Prostate gland (tissue), 2 donors: ENCODE measurements around the gene PIP5K1B. TPM values are rescaled to one million over a fixed set of nuclear protein-coding genes. Genes with fewer than 3 reads are reported as not detected.
A peak's percentile ranks its signal among the peaks of the same experiment; 100 is the strongest.

ENCODE experiments used
- DNase-seq: peaks from one replicate; pipeline ENCODE4 v3.0.0-alpha.2; 2019; ENCODE audit warnings: low spot score
- H3K27ac ChIP-seq, 2 donors: fragments of 200-600 bp; sonication (generic); 2 replicates each; pipeline ENCODE4 v1.5.1; 2017 to 2019
- H3K27me3 ChIP-seq: fragments of 200-600 bp; sonication (generic); replicated peaks from 2 replicates; pipeline ENCODE4 v1.5.1; 2019; ENCODE audit not compliant: insufficient read depth
- H3K36me3 ChIP-seq, 2 donors: fragments of 200-600 bp; sonication (generic); 1 replicate in 1 of 2; 2 replicates in 1 of 2; pipeline versions ENCODE4 v1.5.1 to v1.8.1; 2017 to 2019
- H3K4me1 ChIP-seq: fragments of 200-600 bp; sonication (generic); replicated peaks from 2 replicates; pipeline ENCODE4 v1.5.1; 2019
- H3K4me3 ChIP-seq, 2 donors: fragments of 200-600 bp; sonication (generic); 2 replicates each; pipeline ENCODE4 v1.5.1; 2017 to 2019
- H3K9me3 ChIP-seq: fragments of 200-600 bp; sonication (generic); 2 replicates; pipeline ENCODE4 v1.5.1; 2017
- CTCF ChIP-seq, 4 experiments: fragments of 200-600 bp in 2 of 4; fragments of 450-650 bp in 2 of 4; sonication (generic) in 2 of 4; IDR thresholded peaks; 1 replicate in 3 of 4; 2 replicates in 1 of 4; pipeline ENCODE4 v1.5.1; 2016 to 2019; ENCODE audit warnings: antibody characterized with exemption in 4 of 4, mild to moderate bottlenecking in 2 of 4, moderate library complexity in 2 of 4
- POLR2A ChIP-seq: fragments of 450-650 bp; IDR thresholded peaks from one replicate; pipeline ENCODE4 v1.6.1; 2016; ENCODE audit warnings: antibody characterized with exemption, mild to moderate bottlenecking
- POLR2AphosphoS5 ChIP-seq: sonication (generic); formaldehyde crosslinking; IDR thresholded peaks from one replicate; pipeline ENCODE4 v1.6.1; 2017; ENCODE audit warnings: antibody characterized with exemption
- WGBS: methylation state at CpG from one replicate; pipeline ENCODE4 v1.1.5; 2018; 5-methylcytosine and 5-hydroxymethylcytosine counted together
- intact Hi-C: fragments of 100-400 bp; cut with DNase I; formaldehyde crosslinking; loops from one replicate; pipeline ENCODE4 v1.14.2; 2022
- total RNA-seq, 2 donors: library from RNA; depleted of rRNA; stranded (reverse); fragments of >200 nt; gene quantifications; one replicate each; pipeline ENCODE4 v1.1.0, GENCODE V29; 2016

The PIP5K1B gene
- total RNA-seq, 2 donors from 2014 or later, result 1.6 to 38.3 TPM

- TF ChIP-seq CTCF (IDR thresholded peaks at IDR 0.05) (no peak), POLR2A (no peak), POLR2AphosphoS5 (no peak)
- H3K27ac ChIP-seq, result no peak overlapping the region
- H3K27me3 ChIP-seq, result no peaks in the 10 kb centered on the region
- H3K4me1 ChIP-seq, result no peaks in the 10 kb centered on the region
- H3K36me3 ChIP-seq, result no peaks in the 10 kb centered on the region
- WGBS, result 70% methylated on average over 5 of the region's 5 CpGs
- intact Hi-C loops, result no loop called here
- H3K9me3 ChIP-seq, result no peaks in the 10 kb centered on the region
- DNase-seq, result no peak
- no peak overlapping the region for H3K4me3 ChIP-seq
Measured at GRCh38 chr9:68897577-68898145, 192.6 kb downstream of the PIP5K1B start.

DNA sequence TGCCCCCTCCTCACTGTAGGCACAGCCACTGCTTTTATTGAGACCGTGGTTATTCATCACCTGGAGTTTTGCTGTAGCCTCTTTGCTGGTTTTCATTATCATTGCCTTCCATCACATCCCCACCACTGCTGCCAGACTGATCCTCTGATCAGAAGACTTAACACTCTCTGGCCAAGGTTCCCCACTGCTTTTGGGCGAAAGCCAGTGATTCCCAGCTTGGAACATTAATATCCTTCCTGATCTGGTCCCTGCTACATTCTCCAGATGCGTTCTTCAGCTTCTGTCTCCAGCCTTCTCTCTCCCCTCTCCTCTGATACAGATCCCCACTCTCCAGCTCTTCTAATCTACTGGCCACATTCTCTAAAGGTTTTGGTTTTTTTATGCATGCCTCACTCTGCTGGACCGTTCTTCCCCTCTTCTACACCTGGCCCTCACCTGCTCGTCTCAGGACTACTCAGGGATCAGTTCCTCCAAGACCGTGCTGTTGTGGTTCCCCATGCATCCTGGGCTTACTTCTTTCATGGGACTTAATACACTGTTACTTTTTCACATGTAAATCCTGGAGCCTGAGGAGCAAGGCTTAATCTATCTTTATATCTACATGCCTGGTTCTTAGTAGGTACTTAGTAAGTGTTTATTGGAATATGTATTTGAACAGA lies 193.9 kb downstream of the PIP5K1B start:
- intact Hi-C loops, result no loop called here
- no peak for DNase-seq
- H3K27me3 ChIP-seq, result no peaks in the 10 kb centered on the region
- 70% methylated on average over 6 of the region's 6 CpGs for WGBS
- H3K27ac ChIP-seq, result no peak overlapping the region
- H3K9me3 ChIP-seq, result no peaks in the 10 kb centered on the region
- no peak for TF ChIP-seq POLR2A
- H3K4me3 ChIP-seq, result no peak overlapping the region
- no peaks in the 10 kb centered on the region for H3K36me3 ChIP-seq
- H3K4me1 ChIP-seq, result no peaks in the 10 kb centered on the region

GRCh38 chr9:68904454-68904853 lies 199.4 kb downstream of the PIP5K1B start:
- H3K4me1 ChIP-seq, result no peaks in the 10 kb centered on the region
- no peaks in the 10 kb centered on the region for H3K9me3 ChIP-seq
- H3K4me3 ChIP-seq, result no peak overlapping the region
- no peak for DNase-seq
- 26% methylated on average over 6 of the region's 6 CpGs for WGBS
- no peaks in the 10 kb centered on the region for H3K36me3 ChIP-seq
- intact Hi-C loops, result no loop called here
- TF ChIP-seq POLR2AphosphoS5 (peak; percentile 29), CTCF (IDR thresholded peaks at IDR 0.05) (no peak)
- no peaks in the 10 kb centered on the region for H3K27me3 ChIP-seq
- H3K27ac ChIP-seq, result no peak overlapping the region

- Histone ChIP-seq H3K36me3 (no peaks in the 10 kb centered on the region), H3K4me1 (no peaks in the 10 kb centered on the region), H3K27ac (no peak overlapping the region), H3K4me3 (no peak overlapping the region), H3K27me3 (no peaks in the 10 kb centered on the region), H3K9me3 (no peaks in the 10 kb centered on the region)
- no peak for DNase-seq
- 80% methylated on average over 3 of the region's 3 CpGs for WGBS
- intact Hi-C loops, result no loop called here
- no peak for TF ChIP-seq POLR2AphosphoS5
- no peak for TF ChIP-seq POLR2A
- TF ChIP-seq CTCF (IDR thresholded peaks at IDR 0.05), result no peak
Measured at GRCh38 chr9:68905129-68905528, 200.1 kb downstream of the PIP5K1B start.

GRCh38 chr9:68907910-68908309 lies 202.9 kb downstream of the PIP5K1B start:
- intact Hi-C loops, result no loop called here
- Histone ChIP-seq H3K9me3 (no peaks in the 10 kb centered on the region), H3K4me3 (no peak overlapping the region), H3K36me3 (no peaks in the 10 kb centered on the region), H3K27me3 (no peaks in the 10 kb centered on the region), H3K27ac (no peak overlapping the region), H3K4me1 (peaks cover 6% of the 10 kb centered on the region)
- DNase-seq, result no peak
- 86% methylated on average over 2 of the region's 2 CpGs for WGBS
- no peak for TF ChIP-seq POLR2A

- H3K4me3 ChIP-seq, result no peak overlapping the region
- H3K4me1 ChIP-seq, result peaks cover 10% of the 10 kb centered on the region
- H3K27ac ChIP-seq, result peak overlapping the region; percentile 23 to 39
- H3K9me3 ChIP-seq, result no peaks in the 10 kb centered on the region
- TF ChIP-seq POLR2AphosphoS5 (no peak), CTCF (IDR thresholded peaks at IDR 0.05) (no peak), POLR2A (no peak)
- no peaks in the 10 kb centered on the region for H3K27me3 ChIP-seq
- intact Hi-C loops, result no loop called here
- H3K36me3 ChIP-seq, result no peaks in the 10 kb centered on the region
- no peak for DNase-seq
Measured at GRCh38 chr9:68912561-68912960, 207.5 kb downstream of the PIP5K1B start.
